H1 (cell line): ENCODE data around the gene DPP4. TPM values are rescaled to one million over a fixed set of nuclear protein-coding genes. Genes with fewer than 3 reads are reported as not detected.

Experiments used
- CTCF ChIA-PET: fragments of 300-600 bp; sonication (Branson Sonifier 250); formaldehyde crosslinking; loops from one replicate; lab custom pipeline; 2021; ENCODE audit not compliant: partially characterized antibody; lab: Charles Lee
- POLR2A ChIA-PET: fragments of 300-600 bp; sonication (Branson Sonifier 250); formaldehyde crosslinking; loops from one replicate; lab custom pipeline; 2021; ENCODE audit warnings: inconsistent platforms; ENCODE audit not compliant: partially characterized antibody; lab: Charles Lee
- DNase-seq, 2 experiments: peaks; one replicate each; pipeline versions ENCODE4 v3.0.0 to v3.0.0-alpha.2; 2010 to 2022; ENCODE audit warnings: low spot score in 2 of 2, low read depth in 1 of 2, mixed read lengths in 1 of 2
- FAIRE-seq: peaks from 2 replicates; lab custom pipeline; 2011; peaks lifted over from hg19 to GRCh38; lab: Jason Lieb, UNC
- H2AFZ ChIP-seq: 2 replicates; pipeline ENCODE4 v1.8.1; 2012; ENCODE audit warnings: low read length, inconsistent platforms
- H2AK5ac ChIP-seq: 2 replicates; pipeline ENCODE4 v1.6.1; 2013; ENCODE audit warnings: low read depth, low read length
- H2BK120ac ChIP-seq: replicated peaks from 2 replicates; pipeline ENCODE3; 2013; ENCODE audit warnings: low read depth, low read length, inconsistent platforms
- H2BK12ac ChIP-seq: 2 replicates; pipeline ENCODE4 v1.6.1; 2013; ENCODE audit warnings: low read depth, low read length
- H2BK15ac ChIP-seq: 2 replicates; pipeline ENCODE4 v1.6.1; 2013; ENCODE audit warnings: low read length
- H2BK20ac ChIP-seq: 2 replicates; pipeline ENCODE4 v1.6.1; 2013; ENCODE audit warnings: low read length
- H2BK5ac ChIP-seq: 2 replicates; pipeline ENCODE4 v1.6.1; 2013; ENCODE audit warnings: low read depth, low read length
- H3K14ac ChIP-seq: 2 replicates; pipeline ENCODE4 v1.6.1; 2013; ENCODE audit warnings: inconsistent platforms; ENCODE audit not compliant: insufficient read length
- H3K18ac ChIP-seq: 2 replicates; pipeline ENCODE4 v1.6.1; 2013; ENCODE audit warnings: low read length; ENCODE audit errors: extremely low read depth
- H3K23ac ChIP-seq: 2 replicates; pipeline ENCODE4 v1.6.1; 2013; ENCODE audit warnings: inconsistent platforms; ENCODE audit not compliant: insufficient read length
- H3K23me2 ChIP-seq: 2 replicates; pipeline ENCODE4 v1.6.1; 2013; ENCODE audit warnings: low read depth, low read length
- H3K27ac ChIP-seq: 2 replicates; pipeline ENCODE4 v1.6.1; 2011; ENCODE audit warnings: low read depth, low read length, inconsistent platforms
- H3K27me3 ChIP-seq, 4 experiments: replicated peaks in 1 of 4; 1 replicate in 1 of 4; 2 replicates in 3 of 4; pipeline versions ENCODE4 v1.6.1 to v1.8.1; 2011 to 2013; ENCODE audit warnings: low read length in 3 of 4, mild to moderate bottlenecking in 3 of 4, inconsistent platforms in 2 of 4, mixed read lengths in 2 of 4, moderate library complexity in 1 of 4; ENCODE audit not compliant: control insufficient read depth in 3 of 4, insufficient read depth in 3 of 4; ENCODE audit errors: extremely low read depth in 1 of 4
- H3K36me3 ChIP-seq, 4 experiments: 2 replicates each; pipeline versions ENCODE4 v1.6.1 to v1.8.1; 2011 to 2013; ENCODE audit warnings: mild to moderate bottlenecking in 4 of 4, low read length in 3 of 4, moderate library complexity in 2 of 4, control low read depth in 1 of 4, inconsistent platforms in 1 of 4; ENCODE audit not compliant: insufficient read depth in 4 of 4, control insufficient read depth in 2 of 4
- H3K4ac ChIP-seq: replicated peaks from 2 replicates; pipeline ENCODE3; 2013; ENCODE audit warnings: low read length, low read depth, mixed read lengths, inconsistent platforms; ENCODE audit not compliant: insufficient read length
- H3K4me1 ChIP-seq, 4 experiments: replicated peaks in 1 of 4; 1 replicate in 1 of 4; 2 replicates in 3 of 4; pipeline versions ENCODE4 v1.6.1 to v1.8.1; 2011 to 2013; ENCODE audit warnings: low read length in 3 of 4, inconsistent platforms in 2 of 4, mixed read lengths in 1 of 4; ENCODE audit not compliant: insufficient read depth in 4 of 4, control insufficient read depth in 3 of 4
- H3K4me2 ChIP-seq, 2 experiments: 2 replicates each; pipeline versions ENCODE4 v1.6.1 to v1.8.1; 2011 to 2013; ENCODE audit warnings: low read depth in 2 of 2, low read length in 2 of 2, control low read depth in 1 of 2, inconsistent platforms in 1 of 2, mild to moderate bottlenecking in 1 of 2; ENCODE audit not compliant: insufficient read depth in 1 of 2
- H3K4me3 ChIP-seq, 4 experiments: fragments of 200-600, 300-600 bp in 1 of 4; sonication (generic), shearing (Covaris generic), sonication (Bioruptor Twin) in 1 of 4; 2 replicates each; pipeline versions ENCODE4 v1.5.1 to v1.8.1; 2011 to 2016; ENCODE audit warnings: low read length in 4 of 4, low read depth in 3 of 4, control low read depth in 2 of 4, inconsistent platforms in 2 of 4, mild to moderate bottlenecking in 2 of 4, mixed read lengths in 1 of 4, moderate library complexity in 1 of 4; ENCODE audit not compliant: insufficient read depth in 2 of 4; ENCODE audit errors: extremely low read depth in 1 of 4
- H3K56ac ChIP-seq: replicated peaks from 2 replicates; pipeline ENCODE3; 2013; ENCODE audit warnings: low read depth, mild to moderate bottlenecking, mixed read lengths, low read length, inconsistent platforms; ENCODE audit not compliant: insufficient read length
- H3K79me1 ChIP-seq: 2 replicates; pipeline ENCODE4 v1.6.1; 2013; ENCODE audit warnings: low read depth, low read length, control low read depth
- H3K79me2 ChIP-seq, 2 experiments: 2 replicates each; pipeline versions ENCODE4 v1.6.1 to v1.8.1; 2012 to 2013; ENCODE audit warnings: low read length in 2 of 2, mild to moderate bottlenecking in 2 of 2, inconsistent platforms in 1 of 2; ENCODE audit not compliant: insufficient read depth in 2 of 2, control insufficient read depth in 1 of 2
- H3K9ac ChIP-seq, 4 experiments: replicated peaks in 1 of 4; 1 replicate in 1 of 4; 2 replicates in 3 of 4; pipeline versions ENCODE4 v1.6.1 to v1.8.1; 2011 to 2013; ENCODE audit warnings: low read depth in 3 of 4, low read length in 3 of 4, control low read depth in 2 of 4, mild to moderate bottlenecking in 2 of 4, moderate library complexity in 2 of 4, inconsistent platforms in 1 of 4; ENCODE audit errors: extremely low read depth in 1 of 4
- H3K9me3 ChIP-seq, 2 experiments: 2 replicates each; pipeline versions ENCODE4 v1.6.1 to v1.8.1; 2012 to 2013; ENCODE audit warnings: mild to moderate bottlenecking in 2 of 2, moderate library complexity in 2 of 2, control low read depth in 1 of 2, inconsistent platforms in 1 of 2, low read depth in 1 of 2, low read length in 1 of 2, mixed read lengths in 1 of 2; ENCODE audit not compliant: insufficient read depth in 2 of 2
- H4K20me1 ChIP-seq, 2 experiments: replicated peaks in 1 of 2; 2 replicates each; pipeline versions ENCODE3 to v1.8.1; 2011 to 2013; ENCODE audit warnings: inconsistent platforms in 2 of 2, low read length in 2 of 2, mild to moderate bottlenecking in 1 of 2; ENCODE audit not compliant: insufficient read depth in 2 of 2, control insufficient read depth in 1 of 2
- H4K5ac ChIP-seq: 2 replicates; pipeline ENCODE4 v1.6.1; 2013; ENCODE audit warnings: low read length, low read depth, mixed read lengths, inconsistent platforms; ENCODE audit not compliant: insufficient read length
- H4K8ac ChIP-seq: 2 replicates; pipeline ENCODE4 v1.8.0; 2013; ENCODE audit warnings: mild to moderate bottlenecking, moderate library complexity, low read length, inconsistent platforms; ENCODE audit not compliant: insufficient read depth; ENCODE audit errors: extremely low read depth
- H4K91ac ChIP-seq: replicated peaks from 2 replicates; pipeline ENCODE3; 2013; ENCODE audit warnings: low read length, mixed read lengths, inconsistent platforms; ENCODE audit not compliant: insufficient read length
- BCL11A ChIP-seq, 2 experiments: IDR thresholded peaks; one replicate each; pipeline ENCODE4 v1.6.1; 2011; ENCODE audit warnings: low read depth in 2 of 2, low read length in 2 of 2, mild to moderate bottlenecking in 2 of 2
- CBX5 ChIP-seq: fragments of 300-800, 300-1000 bp; sonication (generic); IDR thresholded peaks from 2 replicates; pipeline ENCODE4 v1.7.1; 2016; ENCODE audit warnings: antibody characterized with exemption, low read length, low read depth
- CBX8 ChIP-seq: fragments of 300-800, 300-1000 bp; sonication (generic); IDR thresholded peaks from 2 replicates; pipeline ENCODE4 v1.7.1; 2016; ENCODE audit warnings: low read depth, low read length, borderline replicate concordance
- CHD1 ChIP-seq: IDR thresholded peaks from 2 replicates; pipeline ENCODE4 v1.6.1; 2012; ENCODE audit warnings: low read depth, low read length, improper control_type of control experiment
- GTF2F1 ChIP-seq: IDR thresholded peaks from 2 replicates; pipeline ENCODE4 v1.6.1; 2012; ENCODE audit warnings: low read depth, low read length, improper control_type of control experiment, borderline replicate concordance
- HDAC2 ChIP-seq, 2 experiments: fragments of 300-600 bp in 1 of 2; sonication (generic) in 1 of 2; IDR thresholded peaks; 2 replicates each; pipeline ENCODE4 v1.6.1; 2011 to 2012; ENCODE audit warnings: low read depth in 2 of 2, low read length in 2 of 2, mild to moderate bottlenecking in 2 of 2, moderate library complexity in 2 of 2, borderline replicate concordance in 1 of 2, inconsistent platforms in 1 of 2
- HDAC6 ChIP-seq: IDR thresholded peaks from one replicate; pipeline ENCODE4 v1.7.1; 2012; ENCODE audit warnings: low read depth, mild to moderate bottlenecking, inconsistent platforms, low read length, moderate library complexity
- KDM4A ChIP-seq: IDR thresholded peaks from one replicate; pipeline ENCODE4 v1.7.1; 2012; ENCODE audit warnings: low read depth, mild to moderate bottlenecking, moderate library complexity, low read length, inconsistent platforms; ENCODE audit not compliant: severe bottlenecking
- MAFK ChIP-seq: IDR thresholded peaks from 2 replicates; pipeline ENCODE4 v1.6.1; 2012; ENCODE audit warnings: low read depth, mild to moderate bottlenecking, improper control_type of control experiment, low read length
- NANOG ChIP-seq: IDR thresholded peaks from 2 replicates; pipeline ENCODE4 v1.6.1; 2011; ENCODE audit warnings: low read length, low read depth, mild to moderate bottlenecking, inconsistent platforms; ENCODE audit not compliant: insufficient read depth, poor library complexity, severe bottlenecking
- PHF8 ChIP-seq: fragments of 200-600 bp; sonication (generic); conservative IDR thresholded peaks from 2 replicates; pipeline ENCODE4 v1.7.1; 2012; ENCODE audit warnings: low read depth, mild to moderate bottlenecking, inconsistent platforms, low read length, moderate library complexity
- SP1 ChIP-seq: IDR thresholded peaks from 2 replicates; pipeline ENCODE4 v1.6.1; 2011; ENCODE audit warnings: low read depth, low read length
- TAF1 ChIP-seq: IDR thresholded peaks from 2 replicates; pipeline ENCODE4 v1.6.1; 2011; ENCODE audit warnings: mild to moderate bottlenecking, low read depth, low read length
- WGBS, 2 experiments: shearing (Covaris generic) in 1 of 2; methylation state at CpG; one replicate each; pipeline versions ENCODE4 v1.1.6 to v1.1.7; 2013 to 2015; ENCODE audit warnings: low lambda C conversion rate in 2 of 2, mixed read lengths in 2 of 2, inconsistent platforms in 1 of 2, low coverage in 1 of 2, missing lambda C conversion rate in 1 of 2; ENCODE audit not compliant: insufficient replicate concordance in 2 of 2, insufficient coverage in 1 of 2, insufficient read length in 1 of 2; ENCODE audit errors: extremely low coverage in 1 of 2, missing lambda C conversion rate in 1 of 2; 5-methylcytosine and 5-hydroxymethylcytosine counted together
- polyA plus RNA-seq, 7 experiments: library from polyadenylated mRNA; depleted of rRNA in 3 of 7; stranded (reverse) in 5 of 7; unstranded in 2 of 7; fragments of >200 nt in 5 of 7; fragments of 200-250 nt in 2 of 7; gene quantifications; 1 replicate in 5 of 7; 2 replicates in 1 of 7; 4 replicates in 1 of 7; pipeline versions ENCODE4 v1.2.1 to v1.2.3, GENCODE V29; 2011 to 2013; ENCODE audit warnings: missing spikeins in 2 of 7, mixed read lengths in 2 of 7
- total RNA-seq: library from RNA; stranded (reverse); fragmentation: NEBNext Ultra II Directional; extraction: Animal tissue kit (Norgen Biotek cat#: 25700); gene quantifications from 2 replicates; pipeline ENCODE4 v1.2.1, GENCODE V29; 2021
- TF ChIP-seq, protein P1 (sequence below): IDR thresholded peaks from 2 replicates; pipeline ENCODE4 v1.6.1; 2012; ENCODE audit warnings: inconsistent platforms

DPP4 gene
- total and polyA plus RNA-seq, 2 of the 8 experiments (the other 6 are each of a cell fraction or from before 2014, with no cell fraction given), result 1.3 to 3.1 TPM

DNA sequence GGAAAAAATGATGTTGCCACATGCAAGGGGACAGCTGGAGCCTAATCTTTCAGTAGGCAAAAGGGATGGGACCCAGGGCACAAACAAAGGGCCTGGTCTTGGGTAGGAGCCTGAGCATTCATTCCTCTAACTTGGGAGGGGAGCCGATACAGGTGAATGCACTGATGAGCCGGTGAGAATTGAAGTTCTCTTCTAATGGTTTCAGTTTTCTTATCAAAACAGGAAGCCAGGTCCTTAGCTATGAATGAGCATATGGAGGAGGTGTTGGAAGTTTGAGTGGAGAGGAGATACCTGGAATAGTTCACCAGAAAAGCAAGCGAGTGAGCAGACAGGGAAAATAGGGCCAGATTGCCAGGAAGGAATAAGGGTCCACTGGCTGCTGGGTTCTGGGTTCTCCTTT, 10.1 kb downstream of the DPP4 start:
- Histone ChIP-seq H3K23ac (no peak overlapping the region), H4K8ac (no peak overlapping the region), H3K79me2 (no peaks in the 10 kb centered on the region), H3K79me1 (no peaks in the 10 kb centered on the region), H2BK15ac (no peak overlapping the region), H3K36me3 (no peaks in the 10 kb centered on the region), H2BK12ac (no peak overlapping the region), H2BK5ac (no peak overlapping the region), H3K14ac (no peak overlapping the region), H3K4me2 (no peak overlapping the region), H2BK20ac (no peak overlapping the region), H3K4me1 (peaks cover 0 to 4% (median 0%) of the 10 kb centered on the region in 4 experiments; a peak in 2 of 7 replicates), H3K9me3 (peaks cover 3 to 4% of the 10 kb centered on the region in 2 experiments; a peak in 1 of 4 replicates), H3K27ac (no peak overlapping the region), H3K18ac (no peak overlapping the region), H4K5ac (no peak overlapping the region), H4K20me1 (no peaks in the 10 kb centered on the region), H3K4ac (no peak overlapping the region), H3K23me2 (no peaks in the 10 kb centered on the region), H2AK5ac (no peak overlapping the region), H3K27me3 (no peaks in the 10 kb centered on the region), H2AFZ (no peak overlapping the region), H3K4me3 (no peak overlapping the region), H3K9ac (no peak overlapping the region), H3K56ac (no peak overlapping the region), H2BK120ac (no peak overlapping the region), H4K91ac (no peak overlapping the region)
- 86% methylated on average over 3 of the region's 3 CpGs; no CpG with 5 or more reads in 1 of the 2 experiments for WGBS, 2 experiments
- DNase-seq (no peak), FAIRE-seq (no peak)
- ChIA-PET CTCF (no interaction called here), POLR2A (no interaction called here)
- TF ChIP-seq BCL11A (IDR thresholded peaks at IDR 0.05; ENCODE audit: low read depth in 2 of 2, low read length in 2 of 2) (no peak), NANOG (no peak), CBX5 (no peak), MAFK (no peak), CBX8 (no peak), SP1 (no peak), TAF1 (no peak), CHD1 (no peak), KDM4A (no peak), PHF8 (no peak), GTF2F1 (no peak), HDAC2 (IDR thresholded peaks at IDR 0.05; ENCODE audit: borderline replicate concordance in 1 of 2, low read depth in 2 of 2, low read length in 2 of 2) (no peak), HDAC6 (no peak)
- TF ChIP-seq, protein P1, sequence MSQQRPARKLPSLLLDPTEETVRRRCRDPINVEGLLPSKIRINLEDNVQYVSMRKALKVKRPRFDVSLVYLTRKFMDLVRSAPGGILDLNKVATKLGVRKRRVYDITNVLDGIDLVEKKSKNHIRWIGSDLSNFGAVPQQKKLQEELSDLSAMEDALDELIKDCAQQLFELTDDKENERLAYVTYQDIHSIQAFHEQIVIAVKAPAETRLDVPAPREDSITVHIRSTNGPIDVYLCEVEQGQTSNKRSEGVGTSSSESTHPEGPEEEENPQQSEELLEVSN, result no peak
